ENCODE measurements around the gene SUGCT.

DNA sequence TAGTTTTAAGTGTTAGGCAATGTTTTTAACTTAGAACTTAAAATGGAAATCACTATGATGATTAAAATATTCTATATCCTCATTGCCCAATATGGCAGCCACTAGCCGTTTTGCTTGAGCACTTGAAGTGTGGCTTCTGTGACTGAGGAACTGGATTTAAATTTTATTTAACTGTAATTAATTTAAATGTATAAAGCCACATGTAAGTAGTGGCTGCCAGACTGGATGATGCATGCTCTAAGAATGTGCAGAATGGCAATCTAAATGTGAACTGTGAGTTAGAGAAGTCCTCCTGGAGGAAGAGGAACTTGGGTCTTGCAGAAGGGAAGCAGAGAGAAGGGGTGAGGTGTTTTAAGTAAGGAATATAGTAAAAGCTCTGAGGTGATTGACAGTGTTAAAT lies 451.4 kb downstream of the SUGCT start:
- TF ChIP-seq, protein P1, sequence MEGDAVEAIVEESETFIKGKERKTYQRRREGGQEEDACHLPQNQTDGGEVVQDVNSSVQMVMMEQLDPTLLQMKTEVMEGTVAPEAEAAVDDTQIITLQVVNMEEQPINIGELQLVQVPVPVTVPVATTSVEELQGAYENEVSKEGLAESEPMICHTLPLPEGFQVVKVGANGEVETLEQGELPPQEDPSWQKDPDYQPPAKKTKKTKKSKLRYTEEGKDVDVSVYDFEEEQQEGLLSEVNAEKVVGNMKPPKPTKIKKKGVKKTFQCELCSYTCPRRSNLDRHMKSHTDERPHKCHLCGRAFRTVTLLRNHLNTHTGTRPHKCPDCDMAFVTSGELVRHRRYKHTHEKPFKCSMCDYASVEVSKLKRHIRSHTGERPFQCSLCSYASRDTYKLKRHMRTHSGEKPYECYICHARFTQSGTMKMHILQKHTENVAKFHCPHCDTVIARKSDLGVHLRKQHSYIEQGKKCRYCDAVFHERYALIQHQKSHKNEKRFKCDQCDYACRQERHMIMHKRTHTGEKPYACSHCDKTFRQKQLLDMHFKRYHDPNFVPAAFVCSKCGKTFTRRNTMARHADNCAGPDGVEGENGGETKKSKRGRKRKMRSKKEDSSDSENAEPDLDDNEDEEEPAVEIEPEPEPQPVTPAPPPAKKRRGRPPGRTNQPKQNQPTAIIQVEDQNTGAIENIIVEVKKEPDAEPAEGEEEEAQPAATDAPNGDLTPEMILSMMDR (IDR thresholded peaks at IDR 0.05; ENCODE audit: low read depth, low read length), result no peak
- TF ChIP-seq POLR2A (IDR thresholded peaks at IDR 0.05; ENCODE audit: extremely low read depth, insufficient read length), result no peak
